NT2/D1 (cell line): ENCODE results near the gene TMEM62.

Source experiments
- SUZ12 ChIP-seq: IDR thresholded peaks from 2 replicates; pipeline ENCODE4 v1.6.1; 2011; ENCODE audit not compliant: insufficient read length, insufficient read depth; ENCODE audit errors: extremely low read depth
- ZNF274 ChIP-seq: IDR thresholded peaks from 2 replicates; pipeline ENCODE4 v1.6.1; 2011; ENCODE audit warnings: mild to moderate bottlenecking, low read depth, low read length

DNA sequence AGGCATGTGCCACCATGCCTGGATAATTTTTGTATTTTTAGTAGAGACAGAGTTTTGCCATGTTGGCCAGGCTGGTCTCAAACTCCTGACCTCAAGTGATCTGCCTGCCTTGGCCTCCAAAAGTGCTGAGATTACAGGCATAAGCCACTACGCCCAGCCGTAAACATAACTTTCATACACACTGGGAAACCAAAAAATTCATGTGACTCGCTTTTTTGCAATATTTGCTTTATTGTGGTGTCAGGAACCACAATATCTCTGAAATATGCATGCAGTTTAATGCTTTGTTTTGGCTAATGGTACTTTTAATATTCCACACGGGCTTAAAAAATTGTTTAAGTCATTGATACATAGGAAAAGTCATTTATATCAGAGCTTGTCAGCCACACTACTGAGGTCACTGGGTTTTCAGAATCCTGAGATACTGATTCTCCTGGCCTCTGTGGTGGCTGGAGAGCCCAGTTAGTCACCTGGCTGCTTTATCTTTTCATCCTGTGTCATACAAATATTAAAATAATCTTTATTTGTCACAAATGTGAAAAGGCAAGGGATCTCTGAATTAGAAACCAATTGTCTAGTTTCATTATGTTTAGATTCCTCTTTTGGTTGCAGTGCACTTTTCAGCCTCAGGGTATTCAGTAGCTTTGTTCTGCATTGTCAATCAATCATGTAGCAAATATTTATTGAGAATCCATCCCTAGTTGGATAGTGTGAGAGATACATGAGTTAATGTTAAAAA, 10.0 kb downstream of the TMEM62 start:
- no peak for TF ChIP-seq ZNF274
- no peak for TF ChIP-seq SUZ12
